NCI-H1436 (cell line): ENCODE measurements around the gene CELF4.
A peak's percentile ranks its signal among the peaks of the same experiment; 100 is the strongest.

Experiments used
- DNase-seq: peaks from one replicate; lab custom pipeline; 2025; lab: John Stamatoyannopoulos, UW

Gene CELF4

GRCh38 chr18:37414816-37415215 is 150.8 kb downstream of the CELF4 start:
- DNase-seq = no peak

DNA sequence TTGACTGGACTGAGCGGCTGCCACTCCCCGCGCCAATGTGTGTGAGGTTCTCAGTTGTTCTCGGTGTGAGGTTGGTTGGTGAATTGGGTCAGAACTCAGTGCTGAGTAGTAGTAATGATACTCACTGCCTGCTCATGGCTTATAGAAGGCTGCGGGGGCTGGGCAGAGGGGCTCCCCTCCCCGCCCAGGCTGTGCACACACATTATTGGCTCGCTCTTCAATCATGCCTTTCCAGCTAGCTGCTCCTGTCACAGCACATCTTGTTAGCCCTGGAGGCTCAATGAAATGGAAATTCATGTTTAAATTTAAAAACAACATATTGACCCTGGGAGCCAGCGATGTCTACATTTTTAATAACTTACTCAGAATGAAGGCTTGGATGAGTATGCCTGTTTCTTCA is 152.8 kb downstream of the CELF4 start:
- no peak for DNase-seq

GRCh38 chr18:37412333-37412732 is 153.3 kb downstream of the CELF4 start:
- DNase-seq = no peak

DNA sequence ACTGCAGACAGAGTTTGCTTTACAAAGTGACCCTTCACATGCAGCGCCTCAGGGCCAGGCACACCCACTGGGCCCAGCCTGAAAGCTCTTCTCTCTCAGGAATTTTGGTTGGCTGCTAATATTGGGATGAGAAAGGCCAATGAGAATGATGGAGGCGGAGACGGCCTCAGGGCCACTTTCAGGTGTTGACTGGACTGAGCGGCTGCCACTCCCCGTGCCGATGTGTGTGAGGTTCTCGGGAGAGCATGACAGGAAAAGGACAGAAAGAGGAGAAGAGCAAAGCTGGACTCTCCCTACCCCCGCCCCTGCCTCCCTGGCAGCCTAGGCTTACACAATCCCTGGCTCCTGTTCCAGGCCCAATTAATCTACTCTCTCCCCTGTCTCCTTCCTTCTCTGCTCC is 155.7 kb downstream of the CELF4 start:
- DNase-seq = no peak

DNA sequence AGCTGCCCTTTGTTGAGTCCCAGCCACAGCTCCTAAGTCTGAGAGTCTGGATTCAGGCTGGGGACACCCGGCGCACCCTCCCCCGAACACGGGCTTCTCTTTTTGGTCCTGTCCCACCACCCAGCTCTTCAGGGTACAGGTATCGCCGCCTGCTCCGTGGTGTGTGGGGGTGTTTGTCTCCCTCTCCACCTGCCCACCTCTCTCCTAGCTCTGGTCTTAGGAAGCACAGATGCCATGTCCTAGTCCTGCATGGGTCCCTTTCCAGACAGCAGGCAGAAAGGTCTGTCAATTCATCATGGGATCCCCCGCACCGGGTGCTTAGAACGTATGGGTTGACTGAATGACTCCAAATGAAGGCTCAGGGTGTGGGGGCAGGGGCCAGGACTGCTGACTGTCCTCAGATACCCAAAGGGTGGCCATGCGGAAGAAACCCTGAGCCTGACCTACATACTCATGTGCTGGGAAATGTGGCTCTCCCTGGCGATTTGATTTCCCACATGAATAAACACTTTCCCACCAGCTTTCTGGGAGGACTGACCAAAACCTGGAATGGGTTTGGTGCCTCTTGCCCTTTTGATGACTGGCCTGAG is 156.8 kb downstream of the CELF4 start:
- no peak for DNase-seq

DNA sequence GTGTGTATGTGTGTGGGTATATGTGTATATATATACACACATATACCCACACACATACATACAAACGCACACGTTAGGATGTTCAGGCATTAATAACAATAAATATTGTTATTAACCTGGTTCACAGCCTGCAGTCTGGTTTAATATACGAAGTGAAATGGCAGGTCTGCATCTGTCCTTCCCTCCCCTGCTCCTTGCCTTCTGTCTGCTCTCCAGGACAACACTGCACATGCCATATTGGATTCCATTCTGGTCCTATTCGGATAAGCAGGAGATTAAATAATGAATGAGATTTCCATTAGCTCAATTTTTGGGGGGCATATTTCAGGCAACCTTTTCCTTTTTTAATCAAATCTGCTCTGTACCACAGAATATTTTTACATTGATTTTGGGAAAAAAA is 158.0 kb downstream of the CELF4 start:
- DNase-seq = no peak

DNA sequence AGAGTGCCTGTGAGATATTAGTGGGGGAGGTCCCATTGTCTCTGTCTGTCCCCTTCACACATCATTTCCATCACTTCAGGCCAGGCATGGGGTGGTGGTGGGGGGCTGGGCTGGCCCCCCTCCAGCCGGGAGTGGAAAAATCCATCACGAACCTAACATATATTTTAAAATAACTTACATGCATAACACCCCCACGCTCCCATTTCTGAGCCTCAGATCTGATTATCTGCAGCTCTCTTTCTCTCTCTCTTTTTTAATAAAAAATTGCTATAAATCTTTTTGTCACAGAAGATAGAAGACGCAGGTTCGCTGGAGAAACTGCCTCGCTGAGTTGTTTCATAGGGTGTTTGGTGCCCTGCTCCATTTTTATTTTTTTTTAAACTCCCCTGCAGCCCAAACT is 159.8 kb downstream of the CELF4 start:
- no peak for DNase-seq

GRCh38 chr18:37405229-37405628 is 160.4 kb downstream of the CELF4 start:
- no peak for DNase-seq

DNA sequence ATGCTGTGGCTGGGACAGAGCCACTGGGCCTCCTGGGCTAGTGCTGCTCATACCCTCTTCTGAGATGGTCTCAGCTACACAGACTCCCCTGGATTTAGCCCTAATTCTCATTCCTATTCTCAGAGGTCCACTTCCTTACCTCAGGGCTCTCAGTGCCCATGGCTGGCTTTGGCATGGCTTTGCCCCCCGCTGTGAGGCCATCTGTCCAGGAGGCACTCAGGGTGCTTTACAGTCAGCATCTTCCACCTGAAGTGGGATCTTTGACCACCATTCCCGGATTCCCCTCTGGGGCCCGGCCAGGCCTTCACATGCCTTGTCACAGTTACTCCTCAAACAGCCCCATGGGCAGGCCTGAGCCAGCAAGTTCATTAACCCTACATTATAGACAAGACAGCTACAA is 161.8 kb downstream of the CELF4 start:
- DNase-seq = no peak

- DNase-seq = no peak
These were observed 162.4 kb downstream of the CELF4 start for GRCh38 chr18:37403100-37403781.

DNA sequence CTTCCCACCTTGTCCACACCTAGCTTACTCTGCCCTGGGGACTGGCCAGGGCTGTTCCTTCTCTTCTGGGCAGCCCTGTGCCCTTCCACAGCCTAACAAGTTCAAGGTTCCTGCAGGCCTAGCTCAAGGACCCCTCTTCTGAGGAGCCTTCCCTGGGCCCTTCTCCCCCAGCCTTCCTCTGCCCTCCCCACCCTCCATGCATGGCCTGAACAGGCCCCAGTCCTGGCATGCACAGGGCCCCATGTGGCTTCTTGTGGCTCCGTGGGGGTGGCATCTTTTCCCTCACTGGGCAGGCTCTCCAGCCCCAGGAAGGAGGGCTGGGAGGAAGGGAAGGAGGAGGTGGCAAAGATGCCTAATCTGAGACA is 162.9 kb downstream of the CELF4 start:
- DNase-seq = no peak

- DNase-seq = no peak
These were observed 164.8 kb downstream of the CELF4 start for GRCh38 chr18:37400802-37401201.

DNA sequence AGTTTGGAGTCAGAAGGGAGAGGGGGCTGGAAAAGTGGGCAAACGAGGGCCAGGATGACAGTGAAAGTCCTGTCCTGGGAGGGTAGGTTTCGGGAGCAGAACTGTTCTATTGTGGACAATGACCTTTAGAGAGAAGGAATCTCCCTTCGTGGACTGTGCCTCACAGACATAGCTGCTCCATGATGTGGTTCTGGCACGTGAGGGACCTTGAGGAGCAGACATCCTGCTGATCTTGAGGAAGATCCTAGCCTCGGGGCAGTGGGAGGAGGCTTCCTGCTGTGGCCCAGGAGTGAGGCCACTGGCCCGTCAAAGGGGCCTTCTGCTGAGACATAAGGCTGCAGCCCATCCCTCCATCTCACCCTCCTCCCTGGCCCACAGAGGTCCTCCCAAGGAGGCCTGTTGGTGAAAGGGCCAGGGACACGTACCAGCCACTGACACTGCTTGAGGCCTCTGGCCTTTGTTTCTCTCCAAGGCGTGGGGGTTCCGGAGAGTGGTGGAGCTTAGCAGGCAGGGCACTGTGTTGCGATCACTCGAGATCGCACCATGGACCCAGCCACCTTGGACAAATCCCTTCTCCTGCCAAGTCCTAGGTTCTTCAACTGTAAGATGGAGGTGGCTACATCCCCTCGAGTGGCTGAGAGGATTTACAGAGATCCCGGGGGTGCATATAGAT is 167.2 kb downstream of the CELF4 start:
- no peak for DNase-seq

DNA sequence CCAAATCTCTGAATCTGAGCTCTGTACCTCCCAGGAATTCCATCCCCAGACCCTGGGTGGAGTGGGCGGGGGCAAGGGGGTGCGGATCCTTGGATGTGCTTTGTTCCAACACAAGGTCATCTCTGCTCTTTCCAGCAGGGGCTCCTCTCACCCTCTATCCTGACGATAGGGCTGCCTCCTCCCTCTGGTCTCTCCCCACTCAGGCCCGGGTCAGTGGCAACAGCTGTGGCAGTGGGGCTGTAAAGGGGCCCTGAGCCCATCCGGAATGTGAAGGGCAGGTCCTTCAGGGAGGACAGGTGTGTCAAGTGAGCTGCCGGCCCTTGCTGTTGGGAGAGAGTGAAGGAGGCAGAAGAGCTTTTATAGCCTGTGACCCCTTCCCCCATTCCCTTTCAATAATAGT is 167.8 kb downstream of the CELF4 start:
- DNase-seq = no peak

GRCh38 chr18:37396971-37397720 is 168.5 kb downstream of the CELF4 start:
- DNase-seq = no peak

GRCh38 chr18:37395631-37396030 is 170.0 kb downstream of the CELF4 start:
- DNase-seq = no peak

- DNase-seq = no peak
These were observed 170.5 kb downstream of the CELF4 start for GRCh38 chr18:37395138-37395537.

- no peak for DNase-seq
These were observed 171.0 kb downstream of the CELF4 start for GRCh38 chr18:37394610-37394965.

DNA sequence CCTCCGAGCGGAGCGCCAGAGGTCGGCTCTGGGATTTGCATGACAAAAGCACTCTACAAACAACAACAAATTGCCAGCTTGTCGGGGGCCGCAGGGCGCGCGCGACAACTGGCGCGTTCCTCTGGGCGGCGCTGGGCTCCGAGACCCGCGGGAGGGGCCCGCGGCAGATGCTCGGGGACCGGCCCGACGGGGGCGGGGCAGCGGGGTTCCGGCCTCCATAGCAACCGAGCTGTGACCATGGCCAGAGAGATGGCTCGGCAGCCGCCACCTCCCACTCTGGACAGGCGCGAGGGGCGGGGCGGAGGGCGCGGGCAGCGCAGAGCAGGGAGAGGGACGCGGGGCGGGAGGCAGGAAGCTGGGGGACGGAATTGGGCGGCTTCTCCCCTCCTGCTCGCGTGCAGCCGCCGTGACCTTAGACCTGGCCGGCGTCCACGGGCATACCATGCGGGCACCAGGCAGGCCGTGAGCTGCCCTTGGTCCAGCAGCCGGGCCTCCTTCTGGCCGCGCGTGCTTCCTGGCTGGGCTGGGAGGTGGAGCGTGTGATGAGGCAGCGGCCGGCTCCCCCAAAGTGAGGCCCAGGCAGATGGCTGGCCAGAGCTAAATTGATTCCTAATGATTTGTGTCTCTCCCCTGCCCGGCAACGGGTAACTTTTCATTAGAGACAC is 171.5 kb downstream of the CELF4 start:
- DNase-seq = peak; percentile 64

DNA sequence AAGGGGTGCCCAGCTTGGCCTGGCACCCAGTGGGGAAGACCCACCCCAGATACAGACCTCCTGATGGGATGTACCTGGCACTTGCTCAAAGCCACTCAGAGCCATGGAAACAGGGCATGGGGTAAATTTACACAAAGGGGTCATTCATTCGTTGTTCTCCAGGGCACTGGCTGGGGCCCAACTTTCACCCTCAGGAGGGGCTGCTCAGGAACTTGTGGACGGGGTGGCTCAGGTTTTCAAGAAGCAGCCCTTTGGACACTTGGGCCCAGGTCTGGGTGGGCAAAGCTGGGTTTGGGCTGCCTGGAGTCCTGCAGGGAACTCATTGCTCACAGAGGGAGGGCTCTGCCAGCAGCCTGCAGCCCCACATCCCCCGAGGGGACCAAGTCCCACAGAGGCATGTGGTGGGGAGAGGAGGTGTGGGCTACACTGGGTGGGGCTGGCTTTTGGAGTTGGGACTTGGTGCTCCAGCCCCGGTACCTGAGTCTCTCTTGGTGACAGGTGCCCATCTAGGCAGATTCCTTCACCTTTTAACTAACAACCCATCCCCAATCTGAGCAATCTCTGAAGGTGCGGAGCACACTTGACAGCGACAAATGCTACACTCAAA is 172.3 kb downstream of the CELF4 start:
- DNase-seq = no peak

DNA sequence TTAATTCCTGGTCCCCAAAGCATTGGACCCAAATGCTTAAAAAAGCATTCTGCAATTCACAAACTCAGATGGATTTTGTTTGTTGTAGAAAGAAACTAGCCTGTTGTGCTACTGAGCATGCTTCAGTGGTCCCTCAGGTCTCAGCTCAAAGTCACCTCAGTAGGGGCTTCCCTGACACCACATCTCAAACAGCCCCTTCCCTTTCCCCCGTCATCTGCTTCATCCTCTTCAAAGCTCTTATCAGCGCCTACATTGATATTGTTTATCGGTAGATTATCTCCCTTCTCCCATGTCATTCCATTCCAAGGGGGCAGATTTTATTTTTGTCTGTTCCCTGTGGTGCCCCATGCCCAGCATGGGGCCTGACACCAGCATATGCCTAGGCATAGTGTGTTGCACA is 172.9 kb downstream of the CELF4 start:
- DNase-seq = no peak
